HepG2 (cell line): Measurements from ENCODE around the gene FBXO33. TPM values are rescaled to one million over a fixed set of nuclear protein-coding genes. Genes with fewer than 3 reads are reported as not detected.

ENCODE experiments used
- ATAC-seq: fragments of 200-7000 bp; cut with Tn5 transposase; 3 replicates; pipeline ENCODE4 v1.9.1; 2020; ENCODE audit warnings: mild to moderate bottlenecking, moderate library complexity
- BruUV-seq: library from RNA; stranded (reverse); fragments of 400-500 nt; replicated peaks from 2 replicates; lab custom pipeline; 2021; lab: Mats Ljungman, UMichigan
- CTCF ChIA-PET: fragments of 300-600 bp; formaldehyde crosslinking; extraction: SDS; loops from one replicate; lab custom pipeline; 2021; ENCODE audit warnings: low total read pairs, inconsistent platforms, low intra/inter-chr PET ratio; lab: Yijun Ruan, JAX
- POLR2A ChIA-PET: fragments of 350-600 bp; sonication (Branson Sonifier 250); formaldehyde crosslinking; loops from one replicate; lab custom pipeline; 2020; ENCODE audit warnings: antibody characterized with exemption, inconsistent platforms; lab: Yijun Ruan, JAX
- DNase-seq: peaks from one replicate; pipeline ENCODE4 v3.0.0-alpha.2; 2015; ENCODE audit warnings: low spot score
- FAIRE-seq: peaks from 3 replicates; lab custom pipeline; 2011; peaks lifted over from hg19 to GRCh38; lab: Jason Lieb, UNC
- H2AFZ ChIP-seq: one replicate; pipeline ENCODE4 v1.6.1; 2011; ENCODE audit warnings: low read length, inconsistent platforms
- H3K27ac ChIP-seq: fragments of 300-600 bp; 3 replicates; pipeline ENCODE4 v1.8.0; 2011; ENCODE audit warnings: mixed run types, mild to moderate bottlenecking, mixed read lengths, low read length, inconsistent platforms; ENCODE audit not compliant: insufficient read depth; ENCODE audit errors: extremely low read length
- H3K27me3 ChIP-seq, 2 experiments: fragments of 200-600 bp in 1 of 2; 2 replicates in 1 of 2; 3 replicates in 1 of 2; pipeline versions ENCODE4 v1.6.0 to v1.8.0; 2011; ENCODE audit warnings: low read length in 2 of 2, mild to moderate bottlenecking in 2 of 2, moderate library complexity in 2 of 2, inconsistent platforms in 1 of 2; ENCODE audit not compliant: insufficient read depth in 2 of 2, control insufficient read depth in 1 of 2
- H3K36me3 ChIP-seq, 2 experiments: fragments of 200-600 bp in 1 of 2; replicated peaks in 1 of 2; 2 replicates in 1 of 2; 3 replicates in 1 of 2; pipeline versions ENCODE4 v1.5.1 to v1.8.0; 2011; ENCODE audit warnings: low read length in 2 of 2, inconsistent platforms in 1 of 2; ENCODE audit not compliant: insufficient read depth in 2 of 2, control insufficient read depth in 1 of 2
- H3K4me1 ChIP-seq: 2 replicates; pipeline ENCODE4 v1.5.1; 2012; ENCODE audit warnings: low read length, inconsistent platforms; ENCODE audit not compliant: insufficient read depth
- H3K4me2 ChIP-seq: 2 replicates; pipeline ENCODE4 v1.6.0; 2011; ENCODE audit warnings: low read depth, low read length, inconsistent platforms
- H3K4me3 ChIP-seq, 3 experiments: fragments of 200-600 bp in 1 of 3; sonication (generic), shearing (Covaris generic) in 1 of 3; replicated peaks in 1 of 3; 2 replicates each; pipeline ENCODE4 v1.5.1; 2011 to 2016; ENCODE audit warnings: low read length in 3 of 3, inconsistent platforms in 2 of 3, low read depth in 2 of 3, mild to moderate bottlenecking in 2 of 3, control low read depth in 1 of 3, mixed read lengths in 1 of 3; ENCODE audit not compliant: insufficient read depth in 1 of 3
- H3K79me2 ChIP-seq: one replicate; pipeline ENCODE4 v1.6.1; 2011; ENCODE audit warnings: low read length, inconsistent platforms; ENCODE audit not compliant: insufficient read depth
- H3K9ac ChIP-seq: 2 replicates; pipeline ENCODE4 v1.6.0; 2011; ENCODE audit warnings: mild to moderate bottlenecking, low read depth, low read length, inconsistent platforms; ENCODE audit not compliant: insufficient read depth
- H3K9me3 ChIP-seq: 2 replicates; pipeline ENCODE4 v1.5.1; 2012; ENCODE audit warnings: mild to moderate bottlenecking, low read length
- H4K20me1 ChIP-seq: 2 replicates; pipeline ENCODE4 v1.6.0; 2011; ENCODE audit warnings: inconsistent platforms, mild to moderate bottlenecking, low read length, moderate library complexity; ENCODE audit not compliant: insufficient read depth
- THAP7 ChIP-seq: sonication (generic); formaldehyde crosslinking; IDR thresholded peaks from 2 replicates; pipeline ENCODE4 v1.8.1; 2023; ENCODE audit warnings: mild to moderate bottlenecking, missing genetic modification reagents
- USF2 ChIP-seq, 2 experiments: sonication (generic) in 1 of 2; formaldehyde crosslinking in 1 of 2; IDR thresholded peaks; 2 replicates each; pipeline versions ENCODE4 v1.5.1 to v1.6.1; 2011 to 2020; ENCODE audit warnings: borderline replicate concordance in 1 of 2, low read depth in 1 of 2, low read length in 1 of 2, mild to moderate bottlenecking in 1 of 2, missing genetic modification reagents in 1 of 2, moderate library complexity in 1 of 2
- ZNF337 ChIP-seq: sonication (generic); formaldehyde crosslinking; IDR thresholded peaks from 2 replicates; pipeline ENCODE4 v1.5.1; 2020; ENCODE audit warnings: missing genetic modification reagents, low read depth, mild to moderate bottlenecking, borderline replicate concordance
- ZNF414 ChIP-seq: sonication (generic); formaldehyde crosslinking; IDR thresholded peaks from 2 replicates; pipeline ENCODE4 v1.5.0; 2020; ENCODE audit warnings: missing genetic modification reagents
- ZNF670 ChIP-seq: sonication (generic); formaldehyde crosslinking; IDR thresholded peaks from 2 replicates; pipeline ENCODE4 v1.8.0; 2022; ENCODE audit warnings: mild to moderate bottlenecking, missing genetic modification reagents, borderline replicate concordance
- ZNF781 ChIP-seq: sonication (generic); formaldehyde crosslinking; IDR thresholded peaks from 2 replicates; pipeline ENCODE4 v1.5.1; 2020; ENCODE audit warnings: borderline replicate concordance, mild to moderate bottlenecking, missing genetic modification reagents; ENCODE audit errors: not compliant biosample characterization
- WGBS: methylation state at CpG from one replicate; pipeline ENCODE4 v1.1.6; 2017; ENCODE audit warnings: low lambda C conversion rate; 5-methylcytosine and 5-hydroxymethylcytosine counted together
- in situ Hi-C: cut with HindIII; loops from 2 replicates; pipeline ENCODE4 v1.10.0; 2017; ENCODE audit warnings: low pct_unique_long_range_greater_than_20kb; ENCODE audit not compliant: extremely low pct_ligation_motif_present
- intact Hi-C: fragments of 100-400 bp; cut with micrococcal nuclease; formaldehyde crosslinking; loops from one replicate; pipeline ENCODE4 v1.10.0; 2022; ENCODE audit not compliant: unreplicated experiment
- polyA plus RNA-seq, 8 experiments: library from polyadenylated mRNA; depleted of rRNA in 3 of 8; stranded (reverse) in 7 of 8; unstranded in 1 of 8; fragments of >200 nt; fragmentation: Illumina TruSeq in 4 of 8; extraction: Trizol in 4 of 8; gene quantifications; 2 replicates each; pipeline versions ENCODE4 v1.2.1 to v1.2.3, GENCODE V29; 2011 to 2016; ENCODE audit warnings: low read depth in 4 of 8, missing spikeins in 1 of 8, mixed read lengths in 1 of 8; ENCODE audit not compliant: insufficient read depth in 1 of 8
- total RNA-seq, 5 experiments: library from RNA; depleted of rRNA; stranded (reverse); fragments of >200 nt; fragmentation: Illumina TruSeq; extraction: Trizol; gene quantifications; 2 replicates each; pipeline ENCODE4 v1.2.3, GENCODE V29; 2016; ENCODE audit warnings: low read depth in 1 of 5

The FBXO33 gene
- total and polyA plus RNA-seq, 2 of the 13 experiments (the other 11 are each of a cell fraction or from before 2014, with no cell fraction given), result 15.5 to 16.9 TPM

GRCh38 chr14:39430762-39431415 lies 1.3 kb downstream of the FBXO33 start (continued):
- TF ChIP-seq ZNF337 (CRISPR knock-in tag) (0 out of 2 replicates have a peak, but pooled peaks have one; percentile 53), USF2 (IDR thresholded peaks at IDR 0.05; ENCODE audit: low read depth, low read length) (no peak), USF2 (CRISPR knock-in tag; IDR thresholded peaks at IDR 0.05; ENCODE audit: borderline replicate concordance) (peak; percentile 48; the same call in 1 of the 2 replicates), THAP7 (CRISPR knock-in tag) (peak; percentile 79; the same call in 1 of the 2 replicates)
- TF ChIP-seq, all 625 proteins: peak for 40

GRCh38 chr14:39428118-39428517 lies 4.1 kb downstream of the FBXO33 start:
- Histone ChIP-seq H3K27ac (no peak overlapping the region), H3K36me3 (no peaks in the 10 kb centered on the region), H3K27me3 (no peaks in the 10 kb centered on the region; a peak in 1 of 5 replicates), H3K79me2 (peaks cover 61% of the 10 kb centered on the region), H3K9me3 (no peaks in the 10 kb centered on the region), H4K20me1 (peaks cover 23% of the 10 kb centered on the region), H3K4me2 (no peak overlapping the region), H3K4me1 (peaks cover 31% of the 10 kb centered on the region), H2AFZ (no peak overlapping the region), H3K9ac (no peak overlapping the region), H3K4me3 (no peak overlapping the region)
- in situ Hi-C loops (no loop called here), intact Hi-C loops (no loop called here)
- no peak for DNase-seq
- WGBS, result 97% methylated on average over 8 of the region's 8 CpGs
- BruUV-seq, result no TSS peak
- no peak for FAIRE-seq
- TF ChIP-seq ZNF781 (CRISPR knock-in tag), result peak; percentile 44
- TF ChIP-seq ZNF414 (CRISPR knock-in tag), result no peak
- TF ChIP-seq ZNF670, result peak; percentile 16; the same call in 1 of the 2 replicates
- ChIA-PET CTCF (no interaction called here), POLR2A (interaction anchor here (2.5 to 3.0 kb wide), 2 partner anchors 258 to 325 kb away, joined by 9 to 12 read pairs; partner anchors contain the start of genes SEC23A and TRAPPC6B)
- ATAC-seq, result no peak
